ENCODE measurements around the gene SPNS2.

DNA sequence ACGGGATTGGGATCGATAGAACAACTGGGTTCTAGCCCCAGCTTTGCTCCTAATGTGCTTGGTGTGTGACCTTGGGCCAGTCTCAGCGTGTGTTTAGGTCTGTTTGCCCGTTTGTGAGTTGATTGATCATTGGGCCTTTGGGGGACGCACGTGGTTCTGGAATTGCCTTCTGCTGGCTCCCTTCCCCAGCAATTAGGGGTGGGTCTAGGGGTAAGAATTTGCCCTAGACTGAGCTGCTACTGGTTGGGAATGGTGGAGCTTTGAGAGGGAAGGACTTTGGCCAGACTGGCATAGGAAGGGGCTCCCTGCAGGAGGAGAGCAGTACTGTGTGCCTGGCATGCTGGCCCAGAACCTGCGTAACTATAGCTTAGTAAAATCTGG, 1.5 kb downstream of the SPNS2 start:
- TF ChIP-seq YY1 (IDR thresholded peaks at IDR 0.05; ENCODE audit: insufficient read depth, insufficient read length): no peak
- no peak for TF ChIP-seq ZNF274 (IDR thresholded peaks at IDR 0.05; ENCODE audit: low read depth, low read length)

Data from NT2/D1 (cell line).